ENCODE measurements around the gene ACTR10. TPM values are rescaled to one million over a fixed set of nuclear protein-coding genes. Genes with fewer than 3 reads are reported as not detected.

The ACTR10 gene
- total RNA-seq, 1 donor from 2014 or later, result 98.7 TPM

DNA sequence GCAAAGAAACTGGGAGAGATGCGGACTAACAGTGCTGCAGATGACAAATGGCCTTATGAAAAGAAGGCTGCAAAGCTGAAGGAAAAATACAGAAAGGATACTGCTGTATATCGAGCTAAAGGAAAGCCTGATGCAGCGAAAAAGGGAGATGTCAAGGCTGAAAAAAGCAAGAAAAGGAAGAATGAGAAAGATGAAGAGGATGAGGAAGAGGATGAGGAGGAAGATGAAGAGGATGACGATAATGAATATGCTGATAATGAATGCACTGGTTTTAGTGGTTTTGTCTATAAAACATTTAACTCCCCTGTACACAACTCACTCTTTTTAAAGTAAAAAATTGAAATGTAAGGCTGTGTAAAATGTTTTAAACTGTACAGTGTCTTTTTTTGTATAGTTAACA lies 85.2 kb downstream of the ACTR10 start:
- no peaks in the 10 kb centered on the region for H3K9me3 Mint-ChIP-seq (ENCODE audit: unreplicated experiment)
- peaks cover 21% of the 10 kb centered on the region for H3K36me3 Mint-ChIP-seq (ENCODE audit: low read depth, unreplicated experiment)
- H3K27ac Mint-ChIP-seq (ENCODE audit: unreplicated experiment), result no peak overlapping the region
- H3K9me3 ChIP-seq (ENCODE audit: insufficient read depth, low read depth, low read length), result no peaks in the 10 kb centered on the region
- no peak overlapping the region for H2AFZ ChIP-seq (ENCODE audit: low read depth, low read length)
- no peak overlapping the region for H3K4me3 ChIP-seq (ENCODE audit: insufficient read depth, low read depth, low read length)
- H3K4me2 ChIP-seq (ENCODE audit: low read length), result no peak overlapping the region
- DNase-seq (ENCODE audit: low read depth), result no peak
- no peaks in the 10 kb centered on the region for H3K27me3 ChIP-seq (ENCODE audit: insufficient read depth, low read length)
- peaks cover 90% of the 10 kb centered on the region for H3K79me2 ChIP-seq (ENCODE audit: insufficient read depth, low read length)
- H3K27me3 Mint-ChIP-seq (ENCODE audit: low read depth, unreplicated experiment), result no peaks in the 10 kb centered on the region
- no peak overlapping the region for H3K4me3 Mint-ChIP-seq (ENCODE audit: unreplicated experiment)
- peaks cover 17% of the 10 kb centered on the region for H3K4me1 ChIP-seq (ENCODE audit: insufficient read depth, low read length)
- peaks cover 22% of the 10 kb centered on the region for H3K4me1 Mint-ChIP-seq (ENCODE audit: low read depth, unreplicated experiment)
- TF ChIP-seq, protein P1, sequence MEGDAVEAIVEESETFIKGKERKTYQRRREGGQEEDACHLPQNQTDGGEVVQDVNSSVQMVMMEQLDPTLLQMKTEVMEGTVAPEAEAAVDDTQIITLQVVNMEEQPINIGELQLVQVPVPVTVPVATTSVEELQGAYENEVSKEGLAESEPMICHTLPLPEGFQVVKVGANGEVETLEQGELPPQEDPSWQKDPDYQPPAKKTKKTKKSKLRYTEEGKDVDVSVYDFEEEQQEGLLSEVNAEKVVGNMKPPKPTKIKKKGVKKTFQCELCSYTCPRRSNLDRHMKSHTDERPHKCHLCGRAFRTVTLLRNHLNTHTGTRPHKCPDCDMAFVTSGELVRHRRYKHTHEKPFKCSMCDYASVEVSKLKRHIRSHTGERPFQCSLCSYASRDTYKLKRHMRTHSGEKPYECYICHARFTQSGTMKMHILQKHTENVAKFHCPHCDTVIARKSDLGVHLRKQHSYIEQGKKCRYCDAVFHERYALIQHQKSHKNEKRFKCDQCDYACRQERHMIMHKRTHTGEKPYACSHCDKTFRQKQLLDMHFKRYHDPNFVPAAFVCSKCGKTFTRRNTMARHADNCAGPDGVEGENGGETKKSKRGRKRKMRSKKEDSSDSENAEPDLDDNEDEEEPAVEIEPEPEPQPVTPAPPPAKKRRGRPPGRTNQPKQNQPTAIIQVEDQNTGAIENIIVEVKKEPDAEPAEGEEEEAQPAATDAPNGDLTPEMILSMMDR (IDR thresholded peaks at IDR 0.05; ENCODE audit: insufficient read depth, low read depth, low read length), result no peak
- no peak for TF ChIP-seq EZH2 (IDR thresholded peaks at IDR 0.05; ENCODE audit: insufficient read depth, low read length)
- peaks cover 38% of the 10 kb centered on the region for H3K36me3 ChIP-seq (ENCODE audit: insufficient read depth, low read length)
- no peak overlapping the region for H3K27ac ChIP-seq (ENCODE audit: low read depth, low read length)
- no peak overlapping the region for H3K9ac ChIP-seq (ENCODE audit: low read length)
- FAIRE-seq, result no peak
- H4K20me1 ChIP-seq (ENCODE audit: insufficient read depth, low read length), result peaks cover 44% of the 10 kb centered on the region

Other genes starting within 250 kb of the ACTR10 start
- gene ARMH4, start 47.9 kb upstream of the ACTR10 start, total RNA-seq, result 19.3 and 22.7 TPM in 2 replicates
- gene PSMA3, start 44.7 kb downstream of the ACTR10 start, total RNA-seq, result 215 and 232 TPM in 2 replicates
- gene ARID4A, start 98.4 kb downstream of the ACTR10 start, total RNA-seq, result 24.5 and 26.6 TPM in 2 replicates
- gene TOMM20L, start 195.8 kb downstream of the ACTR10 start, total RNA-seq, result not detected in 2 replicates
- 27.3 and 33.1 TPM in 2 replicates for gene TIMM9, start 227.4 kb downstream of the ACTR10 start, total RNA-seq
- gene KIAA0586, start 227.6 kb downstream of the ACTR10 start, total RNA-seq, result 14.9 and 20.1 TPM in 2 replicates